Transverse colon (tissue), 4 donors: ENCODE data around the gene LAMC2.

Experiments
- CTCF ChIP-seq, 5 experiments: fragments of 200-600 bp in 3 of 5; fragments of 450-650 bp in 2 of 5; sonication (generic) in 3 of 5; IDR thresholded peaks; 1 replicate in 2 of 5; 2 replicates in 3 of 5; pipeline ENCODE4 v1.5.1; 2016 to 2017; ENCODE audit warnings: antibody characterized with exemption in 5 of 5, inconsistent platforms in 3 of 5, mild to moderate bottlenecking in 2 of 5, moderate library complexity in 1 of 5
- POLR2A ChIP-seq: fragments of 450-650 bp; IDR thresholded peaks from one replicate; pipeline ENCODE4 v1.6.1; 2016; ENCODE audit warnings: antibody characterized with exemption, mild to moderate bottlenecking, moderate library complexity
- POLR2AphosphoS5 ChIP-seq, 3 donors: sonication (generic); formaldehyde crosslinking; IDR thresholded peaks; one replicate each; pipeline ENCODE4 v1.6.1; 2016; ENCODE audit warnings: antibody characterized with exemption in 3 of 3

GRCh38 chr1:183290628-183291027 lies 104.6 kb downstream of the LAMC2 start:
- no peak for TF ChIP-seq CTCF (IDR thresholded peaks at IDR 0.05)
- TF ChIP-seq POLR2A = no peak
- no peak for TF ChIP-seq POLR2AphosphoS5 (IDR thresholded peaks at IDR 0.05)
